HepG2 (cell line): ENCODE data around the gene TRIO. TPM values are rescaled to one million over a fixed set of nuclear protein-coding genes. Genes with fewer than 3 reads are reported as not detected.

Experiments used
- GATAD2A ChIP-seq: IDR thresholded peaks from 2 replicates; pipeline ENCODE4 v1.6.1; 2016
- GFI1 ChIP-seq: sonication (generic); formaldehyde crosslinking; IDR thresholded peaks from 2 replicates; pipeline ENCODE4 v1.5.0; 2020; ENCODE audit warnings: missing genetic modification reagents, mild to moderate bottlenecking, borderline replicate concordance
- HES4 ChIP-seq: sonication (generic); formaldehyde crosslinking; IDR thresholded peaks from 2 replicates; pipeline ENCODE4 v1.9.0; 2021; ENCODE audit warnings: mild to moderate bottlenecking, missing genetic modification reagents, borderline replicate concordance
- HMG20B ChIP-seq: conservative IDR thresholded peaks from 2 replicates; pipeline ENCODE4 v1.6.1; 2016; ENCODE audit warnings: missing genetic modification reagents, missing compliant biosample characterization
- KDM5A ChIP-seq: fragments of 200-600 bp; sonication (generic); IDR thresholded peaks from 2 replicates; pipeline ENCODE4 v1.7.0; 2018; ENCODE audit warnings: antibody characterized with exemption, mild to moderate bottlenecking, low read length, borderline replicate concordance
- NFKB2 ChIP-seq: sonication (generic); formaldehyde crosslinking; IDR thresholded peaks from 2 replicates; pipeline ENCODE4 v1.4.0; 2020; ENCODE audit warnings: missing genetic modification reagents, borderline replicate concordance
- POLR2G ChIP-seq: fragments of 200-400 bp; formaldehyde crosslinking; IDR thresholded peaks from 2 replicates; pipeline ENCODE4 v1.6.1; 2018; ENCODE audit warnings: mild to moderate bottlenecking, low read depth, low read length, moderate library complexity
- THAP11 ChIP-seq: IDR thresholded peaks from 2 replicates; pipeline ENCODE4 v1.6.1; 2016; ENCODE audit warnings: missing biosample characterization, missing genetic modification reagents
- ZIK1 ChIP-seq: sonication (generic); formaldehyde crosslinking; IDR thresholded peaks from 2 replicates; pipeline ENCODE4 v1.5.0; 2020; ENCODE audit warnings: mild to moderate bottlenecking, low read depth, missing genetic modification reagents, borderline replicate concordance
- ZNF136 ChIP-seq: sonication (generic); formaldehyde crosslinking; IDR thresholded peaks from 2 replicates; pipeline ENCODE4 v1.8.1; 2022; ENCODE audit warnings: low read depth, mild to moderate bottlenecking, moderate library complexity, missing genetic modification reagents
- ZNF543 ChIP-seq: sonication (generic); formaldehyde crosslinking; IDR thresholded peaks from 2 replicates; pipeline ENCODE4 v1.4.0; 2020; ENCODE audit warnings: mild to moderate bottlenecking, missing genetic modification reagents
- ZNF552 ChIP-seq: sonication (generic); formaldehyde crosslinking; IDR thresholded peaks from 2 replicates; pipeline ENCODE4 v1.9.0; 2022; ENCODE audit warnings: missing genetic modification reagents, mild to moderate bottlenecking, borderline replicate concordance
- ZNF766 ChIP-seq: sonication (generic); formaldehyde crosslinking; IDR thresholded peaks from 2 replicates; pipeline ENCODE4 v1.5.0; 2020; ENCODE audit warnings: missing genetic modification reagents, borderline replicate concordance
- ZNF782 ChIP-seq: sonication (generic); formaldehyde crosslinking; IDR thresholded peaks from 2 replicates; pipeline ENCODE4 v1.4.0; 2020; ENCODE audit warnings: missing genetic modification reagents, mild to moderate bottlenecking, borderline replicate concordance
- polyA plus RNA-seq, 8 experiments: library from polyadenylated mRNA; depleted of rRNA in 3 of 8; stranded (reverse) in 7 of 8; unstranded in 1 of 8; fragments of >200 nt; fragmentation: Illumina TruSeq in 4 of 8; extraction: Trizol in 4 of 8; gene quantifications; 2 replicates each; pipeline versions ENCODE4 v1.2.1 to v1.2.3, GENCODE V29; 2011 to 2016; ENCODE audit warnings: low read depth in 4 of 8, missing spikeins in 1 of 8, mixed read lengths in 1 of 8; ENCODE audit not compliant: insufficient read depth in 1 of 8
- total RNA-seq, 5 experiments: library from RNA; depleted of rRNA; stranded (reverse); fragments of >200 nt; fragmentation: Illumina TruSeq; extraction: Trizol; gene quantifications; 2 replicates each; pipeline ENCODE4 v1.2.3, GENCODE V29; 2016; ENCODE audit warnings: low read depth in 1 of 5
- TF ChIP-seq, protein P1 (sequence below): sonication (generic); formaldehyde crosslinking; IDR thresholded peaks from 2 replicates; pipeline ENCODE4 v1.5.0; 2020; ENCODE audit warnings: mild to moderate bottlenecking, missing genetic modification reagents, moderate library complexity
- TF ChIP-seq, protein P2 (sequence below): sonication (generic); formaldehyde crosslinking; IDR thresholded peaks from 2 replicates; pipeline ENCODE4 v1.5.1; 2020; ENCODE audit warnings: mild to moderate bottlenecking, missing genetic modification reagents, borderline replicate concordance
- TF ChIP-seq, protein P3 (sequence below): sonication (generic); formaldehyde crosslinking; IDR thresholded peaks from 2 replicates; pipeline ENCODE4 v1.8.1; 2022; ENCODE audit warnings: mild to moderate bottlenecking, missing genetic modification reagents
- TF ChIP-seq, protein P4 (sequence below): sonication (generic); formaldehyde crosslinking; IDR thresholded peaks from 2 replicates; pipeline ENCODE4 v1.8.0; 2022; ENCODE audit warnings: mild to moderate bottlenecking, missing genetic modification reagents, borderline replicate concordance
- TF ChIP-seq, protein P5 (sequence below): IDR thresholded peaks from 2 replicates; pipeline ENCODE4 v1.6.1; 2016; ENCODE audit warnings: missing genetic modification reagents, missing compliant biosample characterization
- TF ChIP-seq, protein P6 (sequence below): sonication (generic); formaldehyde crosslinking; IDR thresholded peaks from 2 replicates; pipeline ENCODE4 v1.5.1; 2020; ENCODE audit warnings: mild to moderate bottlenecking, missing genetic modification reagents, moderate library complexity

TRIO gene
- total and polyA plus RNA-seq, 2 of the 13 experiments (the other 11 are each of a cell fraction or from before 2014, with no cell fraction given) = 45.2 to 45.9 TPM

DNA sequence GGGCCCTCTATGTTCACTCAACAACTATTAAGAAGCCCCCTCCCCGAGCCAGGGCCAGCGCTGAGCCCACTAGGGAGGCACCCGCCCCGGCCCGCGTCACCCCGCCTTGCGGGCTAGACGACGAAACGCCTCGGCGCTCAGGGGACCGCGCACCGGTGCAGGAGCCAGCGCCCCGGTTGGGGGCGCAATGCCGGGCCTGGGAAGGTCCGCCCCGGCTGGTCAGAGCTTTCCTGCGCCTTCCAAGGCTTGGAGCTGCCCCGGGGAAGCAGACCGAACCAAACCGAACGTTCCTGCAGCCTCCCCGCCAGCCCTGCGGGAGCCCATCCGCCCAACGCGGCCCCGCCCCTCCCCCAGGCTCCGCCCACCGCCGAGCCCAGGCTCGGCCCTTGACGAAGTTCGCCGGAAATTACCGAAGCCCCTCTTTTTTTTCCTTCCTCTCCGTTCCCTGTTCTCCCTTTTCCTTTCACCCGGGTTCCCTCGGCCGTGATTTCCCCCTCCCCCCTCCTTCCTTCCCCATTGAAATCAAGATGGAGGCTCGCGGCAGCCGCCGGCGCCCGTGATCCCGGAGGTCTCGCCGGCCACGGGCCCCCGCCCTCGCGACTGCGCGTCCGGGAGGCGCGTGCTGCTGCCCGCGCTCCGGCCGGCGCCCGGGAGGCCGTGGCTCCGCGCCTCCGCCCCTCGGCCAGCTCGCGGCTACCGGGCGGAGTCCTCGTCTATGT, at the start of gene TRIO (continued):
- TF ChIP-seq ZNF543 = peak; percentile 20; the same call in 1 of the 2 replicates
- peak; percentile 57; the same call in 1 of the 2 replicates for TF ChIP-seq ZNF782
- TF ChIP-seq THAP11 (CRISPR knock-in tag) = 0 out of 2 replicates have a peak, but pooled peaks have one; percentile 14
- TF ChIP-seq, protein P1, sequence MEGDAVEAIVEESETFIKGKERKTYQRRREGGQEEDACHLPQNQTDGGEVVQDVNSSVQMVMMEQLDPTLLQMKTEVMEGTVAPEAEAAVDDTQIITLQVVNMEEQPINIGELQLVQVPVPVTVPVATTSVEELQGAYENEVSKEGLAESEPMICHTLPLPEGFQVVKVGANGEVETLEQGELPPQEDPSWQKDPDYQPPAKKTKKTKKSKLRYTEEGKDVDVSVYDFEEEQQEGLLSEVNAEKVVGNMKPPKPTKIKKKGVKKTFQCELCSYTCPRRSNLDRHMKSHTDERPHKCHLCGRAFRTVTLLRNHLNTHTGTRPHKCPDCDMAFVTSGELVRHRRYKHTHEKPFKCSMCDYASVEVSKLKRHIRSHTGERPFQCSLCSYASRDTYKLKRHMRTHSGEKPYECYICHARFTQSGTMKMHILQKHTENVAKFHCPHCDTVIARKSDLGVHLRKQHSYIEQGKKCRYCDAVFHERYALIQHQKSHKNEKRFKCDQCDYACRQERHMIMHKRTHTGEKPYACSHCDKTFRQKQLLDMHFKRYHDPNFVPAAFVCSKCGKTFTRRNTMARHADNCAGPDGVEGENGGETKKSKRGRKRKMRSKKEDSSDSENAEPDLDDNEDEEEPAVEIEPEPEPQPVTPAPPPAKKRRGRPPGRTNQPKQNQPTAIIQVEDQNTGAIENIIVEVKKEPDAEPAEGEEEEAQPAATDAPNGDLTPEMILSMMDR (CRISPR knock-in tag) = peak; percentile 67
- TF ChIP-seq ZNF552 (CRISPR knock-in tag) = no peak
- TF ChIP-seq HES4 = 0 out of 2 replicates have a peak, but pooled peaks have one; percentile 31
- TF ChIP-seq, protein P2, sequence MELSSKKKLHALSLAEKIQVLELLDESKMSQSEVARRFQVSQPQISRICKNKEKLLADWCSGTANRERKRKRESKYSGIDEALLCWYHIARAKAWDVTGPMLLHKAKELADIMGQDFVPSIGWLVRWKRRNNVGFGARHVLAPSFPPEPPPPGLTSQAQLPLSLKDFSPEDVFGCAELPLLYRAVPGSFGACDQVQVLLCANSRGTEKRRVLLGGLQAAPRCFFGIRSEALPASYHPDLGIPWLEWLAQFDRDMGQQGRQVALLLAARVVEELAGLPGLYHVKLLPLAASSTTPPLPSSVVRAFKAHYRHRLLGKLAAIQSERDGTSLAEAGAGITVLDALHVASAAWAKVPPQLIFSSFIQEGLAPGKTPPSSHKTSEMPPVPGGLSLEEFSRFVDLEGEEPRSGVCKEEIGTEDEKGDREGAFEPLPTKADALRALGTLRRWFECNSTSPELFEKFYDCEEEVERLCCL (CRISPR knock-in tag) = no peak
- no peak; the same call in 1 of the 2 replicates for TF ChIP-seq ZIK1
- TF ChIP-seq GATAD2A (CRISPR knock-in tag) = peak; percentile 34; the same call in 1 of the 2 replicates
- peak; percentile 62 for TF ChIP-seq POLR2G
- TF ChIP-seq KDM5A = no peak
- TF ChIP-seq ZNF766 (CRISPR knock-in tag) = no peak
- TF ChIP-seq, protein P3, sequence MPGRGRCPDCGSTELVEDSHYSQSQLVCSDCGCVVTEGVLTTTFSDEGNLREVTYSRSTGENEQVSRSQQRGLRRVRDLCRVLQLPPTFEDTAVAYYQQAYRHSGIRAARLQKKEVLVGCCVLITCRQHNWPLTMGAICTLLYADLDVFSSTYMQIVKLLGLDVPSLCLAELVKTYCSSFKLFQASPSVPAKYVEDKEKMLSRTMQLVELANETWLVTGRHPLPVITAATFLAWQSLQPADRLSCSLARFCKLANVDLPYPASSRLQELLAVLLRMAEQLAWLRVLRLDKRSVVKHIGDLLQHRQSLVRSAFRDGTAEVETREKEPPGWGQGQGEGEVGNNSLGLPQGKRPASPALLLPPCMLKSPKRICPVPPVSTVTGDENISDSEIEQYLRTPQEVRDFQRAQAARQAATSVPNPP = no peak
- TF ChIP-seq, protein P4, sequence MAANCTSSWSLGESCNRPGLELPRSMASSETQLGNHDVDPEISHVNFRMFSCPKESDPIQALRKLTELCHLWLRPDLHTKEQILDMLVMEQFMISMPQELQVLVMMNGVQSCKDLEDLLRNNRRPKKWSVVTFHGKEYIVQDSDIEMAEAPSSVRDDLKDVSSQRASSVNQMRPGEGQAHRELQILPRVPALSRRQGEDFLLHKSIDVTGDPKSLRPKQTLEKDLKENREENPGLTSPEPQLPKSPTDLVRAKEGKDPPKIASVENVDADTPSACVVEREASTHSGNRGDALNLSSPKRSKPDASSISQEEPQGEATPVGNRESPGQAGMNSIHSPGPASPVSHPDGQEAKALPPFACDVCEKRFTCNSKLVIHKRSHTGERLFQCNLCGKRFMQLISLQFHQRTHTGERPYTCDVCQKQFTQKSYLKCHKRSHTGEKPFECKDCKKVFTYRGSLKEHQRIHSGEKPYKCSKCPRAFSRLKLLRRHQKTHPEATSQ = no peak
- no peak for TF ChIP-seq ZNF136 (CRISPR knock-in tag)
- peak; percentile 52; the same call in 1 of the 2 replicates for TF ChIP-seq NFKB2 (CRISPR knock-in tag)
- no peak for TF ChIP-seq HMG20B (CRISPR knock-in tag)
- peak; percentile 87 for TF ChIP-seq GFI1 (CRISPR knock-in tag)
- TF ChIP-seq, protein P5, sequence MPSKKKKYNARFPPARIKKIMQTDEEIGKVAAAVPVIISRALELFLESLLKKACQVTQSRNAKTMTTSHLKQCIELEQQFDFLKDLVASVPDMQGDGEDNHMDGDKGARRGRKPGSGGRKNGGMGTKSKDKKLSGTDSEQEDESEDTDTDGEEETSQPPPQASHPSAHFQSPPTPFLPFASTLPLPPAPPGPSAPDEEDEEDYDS = peak; percentile 26; the same call in 1 of the 2 replicates
- TF ChIP-seq, protein P6, sequence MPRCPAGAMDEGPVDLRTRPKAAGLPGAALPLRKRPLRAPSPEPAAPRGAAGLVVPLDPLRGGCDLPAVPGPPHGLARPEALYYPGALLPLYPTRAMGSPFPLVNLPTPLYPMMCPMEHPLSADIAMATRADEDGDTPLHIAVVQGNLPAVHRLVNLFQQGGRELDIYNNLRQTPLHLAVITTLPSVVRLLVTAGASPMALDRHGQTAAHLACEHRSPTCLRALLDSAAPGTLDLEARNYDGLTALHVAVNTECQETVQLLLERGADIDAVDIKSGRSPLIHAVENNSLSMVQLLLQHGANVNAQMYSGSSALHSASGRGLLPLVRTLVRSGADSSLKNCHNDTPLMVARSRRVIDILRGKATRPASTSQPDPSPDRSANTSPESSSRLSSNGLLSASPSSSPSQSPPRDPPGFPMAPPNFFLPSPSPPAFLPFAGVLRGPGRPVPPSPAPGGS (CRISPR knock-in tag) = 0 out of 2 replicates have a peak, but pooled peaks have one; percentile 51
